SW 1271 (cell line): Measurements from ENCODE around the gene EPHA8.

ENCODE experiments used
- DNase-seq, 2 experiments: peaks; one replicate each; lab custom pipeline; 2025; lab: John Stamatoyannopoulos, UW

EPHA8 gene

GRCh38 chr1:22536506-22536905, 26.8 kb upstream of the EPHA8 start:
- no peak for DNase-seq

- no peak for DNase-seq
Measured at GRCh38 chr1:22537441-22538139, 25.7 kb upstream of the EPHA8 start.

GRCh38 chr1:22539510-22540118, 23.7 kb upstream of the EPHA8 start:
- no peak for DNase-seq

- DNase-seq, result no peak
Measured at GRCh38 chr1:22540337-22540736, 23.0 kb upstream of the EPHA8 start.

DNA sequence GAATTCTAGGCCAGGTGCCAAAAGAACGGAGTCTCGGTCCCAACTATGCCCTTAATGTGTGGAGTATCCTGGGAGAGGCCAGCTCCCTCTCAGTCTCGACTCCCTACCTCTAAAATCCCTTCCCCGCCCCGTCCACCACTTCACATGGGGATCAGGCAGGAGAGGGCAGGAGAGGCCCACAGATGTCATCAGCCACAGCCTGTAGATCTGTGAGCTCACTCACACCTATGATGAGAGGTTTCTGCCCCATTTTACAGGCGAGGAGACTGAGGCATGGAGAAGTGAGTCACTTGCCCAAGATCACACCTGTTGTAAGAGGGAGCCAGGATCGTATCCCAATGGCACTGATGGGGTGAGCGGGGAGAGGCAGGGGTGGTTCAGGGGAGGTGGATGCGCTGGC, 20.4 kb upstream of the EPHA8 start:
- no peak for DNase-seq

GRCh38 chr1:22543679-22544078, 19.6 kb upstream of the EPHA8 start:
- no peak for DNase-seq

GRCh38 chr1:22544606-22545005, 18.7 kb upstream of the EPHA8 start:
- DNase-seq, result no peak

GRCh38 chr1:22545141-22545540, 18.1 kb upstream of the EPHA8 start:
- no peak for DNase-seq

DNA sequence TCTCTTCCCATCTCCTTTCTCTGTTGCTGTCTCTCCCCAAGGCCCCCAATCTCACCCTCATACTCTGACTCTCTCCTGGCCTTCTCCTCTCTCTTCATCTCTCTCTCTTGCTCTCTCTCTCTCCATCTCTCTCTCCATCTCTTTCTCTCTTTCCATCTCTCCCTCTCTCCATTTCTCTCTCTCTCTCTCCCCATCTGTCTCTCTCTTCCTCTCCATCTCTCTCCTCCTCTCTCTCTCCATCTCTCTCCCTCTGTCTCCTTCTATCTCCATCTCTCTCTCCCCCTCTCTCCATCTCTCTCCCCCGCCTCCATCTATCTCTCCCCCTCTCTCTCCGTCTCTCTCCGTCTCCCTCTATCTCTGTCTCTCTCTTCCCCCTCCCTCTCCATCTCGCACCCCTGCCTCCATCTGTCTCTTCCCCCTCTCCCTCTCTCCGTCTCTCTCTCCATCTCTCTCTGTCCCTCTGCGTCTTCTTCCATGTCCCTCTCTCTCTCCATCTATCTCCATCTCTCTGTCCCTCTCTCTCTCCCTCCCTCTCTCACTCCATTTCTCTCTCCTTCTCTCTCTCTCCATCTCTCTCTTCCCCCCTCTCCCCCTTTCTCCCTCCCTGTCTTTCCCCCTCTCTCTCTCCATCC, 16.0 kb upstream of the EPHA8 start:
- DNase-seq, result no peak

DNA sequence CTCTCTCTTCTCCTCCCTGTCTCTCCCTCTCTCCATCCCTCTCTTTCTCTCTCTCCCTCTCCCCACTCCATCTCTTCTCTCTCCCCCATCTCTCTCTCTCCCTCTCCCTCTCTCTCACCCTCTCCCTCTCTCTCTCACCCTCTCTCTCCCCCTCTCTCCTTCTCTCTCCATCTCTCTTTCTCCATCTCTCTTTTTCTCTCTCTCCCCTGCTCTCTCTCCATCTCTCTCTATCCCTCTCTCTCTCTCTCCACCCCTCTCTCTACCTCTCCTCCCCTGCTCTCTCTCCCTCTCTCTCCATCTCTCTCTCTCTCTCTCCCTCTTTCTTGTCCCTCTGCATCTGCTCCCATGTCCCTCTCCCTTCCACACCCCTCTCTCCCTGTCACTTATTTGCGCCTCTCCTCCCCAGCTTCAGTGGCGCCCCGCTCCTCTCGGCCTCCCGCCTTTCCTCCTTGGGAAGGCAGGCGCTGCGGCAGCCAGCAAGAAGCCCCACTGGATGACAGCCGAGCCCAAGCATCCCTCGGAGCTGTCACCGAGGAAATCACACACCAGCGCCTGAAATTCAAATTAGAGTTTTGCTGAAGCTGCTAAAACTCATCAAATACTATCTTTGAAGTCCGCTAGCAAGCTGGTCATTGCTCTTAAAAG, 15.3 kb upstream of the EPHA8 start:
- no peak for DNase-seq

DNA sequence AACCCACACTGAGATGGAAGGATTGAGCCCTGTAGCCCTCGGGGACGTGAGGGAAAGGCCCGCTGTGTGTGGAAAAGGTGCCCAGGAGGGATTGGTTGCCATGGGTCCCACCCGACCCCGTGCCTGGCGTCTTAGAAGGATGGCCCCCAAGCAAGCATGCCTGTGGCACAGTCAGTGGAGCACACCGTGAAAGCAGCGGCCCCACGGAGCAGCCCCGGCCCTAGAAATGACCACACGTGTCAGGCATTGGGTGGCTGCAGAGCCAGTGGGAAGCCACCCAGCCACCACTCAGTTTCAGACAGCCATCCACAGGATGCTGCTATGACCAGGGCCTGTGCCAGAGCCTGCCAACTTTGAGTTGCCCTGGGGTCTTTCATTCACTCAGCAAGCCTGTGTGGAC, 13.3 kb upstream of the EPHA8 start:
- DNase-seq, result no peak

GRCh38 chr1:22551591-22551990, 11.7 kb upstream of the EPHA8 start:
- DNase-seq, result no peak

DNA sequence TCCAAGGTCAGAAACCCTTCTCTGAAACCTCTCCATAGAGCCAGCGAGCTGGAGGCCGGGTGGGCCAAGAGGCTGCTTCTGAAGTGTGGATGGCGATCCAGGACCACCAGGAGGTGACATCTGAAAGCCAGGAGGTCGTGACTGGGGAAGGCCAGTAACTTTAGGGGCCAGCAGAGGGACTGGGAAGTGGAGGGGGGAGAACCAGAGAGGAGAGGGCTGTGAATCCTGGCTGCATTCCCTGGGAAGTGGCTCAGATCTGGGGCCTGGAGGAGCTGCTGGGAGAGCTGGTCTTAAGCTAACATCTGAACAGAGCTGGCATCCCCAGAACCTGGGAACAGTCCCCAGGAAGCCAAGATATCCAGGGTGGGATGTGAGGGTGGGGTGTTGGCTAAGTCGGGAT, 11.3 kb upstream of the EPHA8 start:
- DNase-seq, result no peak

DNA sequence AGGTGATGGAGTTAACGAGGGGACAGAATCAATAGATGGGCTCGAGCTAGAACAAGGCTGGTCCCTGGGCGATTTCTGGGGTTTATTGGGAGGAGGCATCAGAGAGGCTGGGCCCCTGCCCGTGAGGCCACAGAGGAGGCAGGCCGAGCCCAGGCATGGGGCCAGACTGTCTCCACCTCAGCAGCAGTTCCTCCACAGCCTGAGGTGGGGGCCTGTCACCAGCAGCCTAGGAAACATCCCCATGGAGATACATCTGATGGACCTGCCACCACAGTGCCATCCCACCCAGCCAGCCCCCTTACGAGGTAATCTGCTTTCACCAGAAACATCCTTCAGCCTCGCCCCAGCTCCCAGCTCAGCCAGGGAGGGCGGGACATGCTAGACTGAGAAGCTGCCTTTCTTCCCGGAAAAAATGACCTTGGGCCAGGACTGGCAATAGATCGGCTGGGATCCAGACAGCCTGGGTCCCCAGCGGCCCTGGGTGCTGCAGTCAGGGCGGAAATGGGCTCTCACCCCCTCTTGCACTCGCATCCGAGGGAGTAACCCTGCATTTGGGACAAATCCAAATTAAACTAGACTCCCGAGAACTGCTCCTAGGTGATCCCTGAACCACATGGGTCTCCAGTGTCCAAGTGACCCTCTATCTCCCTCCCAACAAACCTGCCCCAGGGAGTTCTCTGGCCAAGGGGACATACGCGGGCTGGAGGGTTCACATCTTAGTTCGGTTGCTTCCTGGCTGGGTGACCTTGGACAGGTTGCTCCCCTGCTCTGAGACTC, 10.0 kb upstream of the EPHA8 start:
- no peak for DNase-seq

GRCh38 chr1:22553991-22554522, 9.2 kb upstream of the EPHA8 start:
- DNase-seq, result no peak

DNA sequence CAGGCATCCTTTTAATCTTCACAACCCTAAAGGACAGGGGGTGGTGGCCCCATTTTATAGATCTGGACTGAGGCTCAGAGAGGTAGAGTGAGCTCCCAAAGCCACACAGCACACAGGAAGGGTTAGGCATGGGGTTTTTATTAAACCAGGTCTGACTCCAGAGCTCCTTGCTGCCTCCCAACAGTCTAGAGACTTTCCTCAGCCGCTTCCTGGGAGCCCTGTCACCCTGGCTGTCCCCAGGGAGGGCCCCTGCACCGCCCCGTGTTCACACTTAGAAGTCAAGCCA, 8.0 kb upstream of the EPHA8 start:
- no peak for DNase-seq

GRCh38 chr1:22556391-22557104, 6.7 kb upstream of the EPHA8 start:
- DNase-seq, result no peak

- DNase-seq, result no peak
Measured at GRCh38 chr1:22557341-22557950, 5.8 kb upstream of the EPHA8 start.

GRCh38 chr1:22563671-22564602, 648 bp downstream of the EPHA8 start:
- DNase-seq, result no peak

GRCh38 chr1:22566161-22566560, 2.9 kb downstream of the EPHA8 start:
- DNase-seq, result no peak
